Thyroid gland (tissue), 4 donors: ENCODE results near the gene PRCD. TPM values are rescaled to one million over a fixed set of nuclear protein-coding genes. Genes with fewer than 3 reads are reported as not detected.

Experiments used
- DNase-seq, 2 donors: peaks; one replicate each; pipeline ENCODE4 v3.0.0-alpha.2; 2019
- H3K27ac ChIP-seq, 3 donors: fragments of 200-600 bp; sonication (generic); 1 replicate in 2 of 3; 2 replicates in 1 of 3; pipeline ENCODE4 v1.5.1; 2016 to 2019; ENCODE audit warnings: mild to moderate bottlenecking in 1 of 3, moderate library complexity in 1 of 3
- H3K27me3 ChIP-seq: fragments of 200-600 bp; sonication (generic); one replicate; pipeline ENCODE4 v1.5.1; 2019
- H3K36me3 ChIP-seq, 2 donors: fragments of 200-600 bp; sonication (generic); one replicate each; pipeline ENCODE4 v1.5.1; 2016 to 2019
- H3K4me1 ChIP-seq, 2 donors: fragments of 200-600 bp; sonication (generic); one replicate each; pipeline ENCODE4 v1.5.1; 2017 to 2019
- H3K4me3 ChIP-seq, 3 donors: fragments of 200-600 bp; sonication (generic); replicated peaks in 1 of 3; 1 replicate in 2 of 3; 2 replicates in 1 of 3; pipeline ENCODE4 v1.5.1; 2016; ENCODE audit warnings: mild to moderate bottlenecking in 1 of 3
- H3K9me3 ChIP-seq: fragments of 200-600 bp; sonication (generic); one replicate; pipeline ENCODE4 v1.5.1; 2017
- POLR2A ChIP-seq, 2 donors: fragments of 450-650 bp; IDR thresholded peaks; one replicate each; pipeline ENCODE4 v1.6.1; 2017; ENCODE audit warnings: antibody characterized with exemption in 2 of 2, mild to moderate bottlenecking in 2 of 2, moderate library complexity in 1 of 2
- WGBS, 2 donors: methylation state at CpG; one replicate each; pipeline ENCODE4 v1.1.5; 2017; 5-methylcytosine and 5-hydroxymethylcytosine counted together
- intact Hi-C: fragments of 100-400 bp; cut with DNase I; formaldehyde crosslinking; loops from one replicate; pipeline ENCODE4 v1.15.1; 2023
- total RNA-seq, 4 donors: library from RNA; depleted of rRNA; stranded (reverse); fragments of >200 nt; gene quantifications; one replicate each; pipeline ENCODE4 v1.2.3, GENCODE V29; 2016
- TF ChIP-seq, protein P1 (sequence below), 6 experiments: fragments of 200-600 bp in 3 of 6; fragments of 450-650 bp in 3 of 6; sonication (generic) in 3 of 6; IDR thresholded peaks; one replicate each; pipeline ENCODE4 v1.5.1; 2016 to 2019; ENCODE audit warnings: antibody characterized with exemption in 6 of 6, mild to moderate bottlenecking in 2 of 6, inconsistent platforms in 1 of 6, moderate library complexity in 1 of 6

PRCD gene
- total RNA-seq, 4 donors from 2014 or later = 1.5 to 8.3 (median 4.2) TPM

DNA sequence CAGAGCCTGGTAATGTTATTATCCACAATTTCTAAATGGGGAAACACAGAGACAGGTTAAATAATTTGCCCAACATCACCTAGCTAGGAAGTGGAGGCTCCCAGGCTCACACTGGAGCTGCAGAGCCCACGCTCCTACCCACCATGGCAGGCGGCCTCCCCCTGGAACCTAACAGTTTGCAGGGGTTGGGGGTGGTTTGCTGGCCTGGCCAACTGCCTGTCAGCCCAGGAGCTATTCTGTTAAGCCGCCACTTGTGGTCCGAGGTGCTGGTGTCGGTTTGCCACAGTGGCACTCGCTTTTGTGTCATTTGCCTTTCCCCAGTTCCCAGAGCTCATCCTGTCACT lies 3.6 kb downstream of the PRCD start:
- no peak for DNase-seq
- Histone ChIP-seq H3K36me3 (no peaks in the 10 kb centered on the region), H3K9me3 (no peaks in the 10 kb centered on the region), H3K4me3 (no peak overlapping the region), H3K4me1 (peaks cover 20 to 53% of the 10 kb centered on the region in 2 donors), H3K27me3 (no peaks in the 10 kb centered on the region), H3K27ac (no peak overlapping the region)
- TF ChIP-seq POLR2A (IDR thresholded peaks at IDR 0.05) = no peak
- TF ChIP-seq, protein P1, sequence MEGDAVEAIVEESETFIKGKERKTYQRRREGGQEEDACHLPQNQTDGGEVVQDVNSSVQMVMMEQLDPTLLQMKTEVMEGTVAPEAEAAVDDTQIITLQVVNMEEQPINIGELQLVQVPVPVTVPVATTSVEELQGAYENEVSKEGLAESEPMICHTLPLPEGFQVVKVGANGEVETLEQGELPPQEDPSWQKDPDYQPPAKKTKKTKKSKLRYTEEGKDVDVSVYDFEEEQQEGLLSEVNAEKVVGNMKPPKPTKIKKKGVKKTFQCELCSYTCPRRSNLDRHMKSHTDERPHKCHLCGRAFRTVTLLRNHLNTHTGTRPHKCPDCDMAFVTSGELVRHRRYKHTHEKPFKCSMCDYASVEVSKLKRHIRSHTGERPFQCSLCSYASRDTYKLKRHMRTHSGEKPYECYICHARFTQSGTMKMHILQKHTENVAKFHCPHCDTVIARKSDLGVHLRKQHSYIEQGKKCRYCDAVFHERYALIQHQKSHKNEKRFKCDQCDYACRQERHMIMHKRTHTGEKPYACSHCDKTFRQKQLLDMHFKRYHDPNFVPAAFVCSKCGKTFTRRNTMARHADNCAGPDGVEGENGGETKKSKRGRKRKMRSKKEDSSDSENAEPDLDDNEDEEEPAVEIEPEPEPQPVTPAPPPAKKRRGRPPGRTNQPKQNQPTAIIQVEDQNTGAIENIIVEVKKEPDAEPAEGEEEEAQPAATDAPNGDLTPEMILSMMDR (IDR thresholded peaks at IDR 0.05) = no peak
- intact Hi-C loops = loop anchor here (2.0 kb wide), 1 partner anchor 21 kb away; no protein-coding TSS in a partner anchor
- WGBS, 2 donors = 91 to 94% methylated on average over 3 to 6 of the region's 6 CpGs

DNA sequence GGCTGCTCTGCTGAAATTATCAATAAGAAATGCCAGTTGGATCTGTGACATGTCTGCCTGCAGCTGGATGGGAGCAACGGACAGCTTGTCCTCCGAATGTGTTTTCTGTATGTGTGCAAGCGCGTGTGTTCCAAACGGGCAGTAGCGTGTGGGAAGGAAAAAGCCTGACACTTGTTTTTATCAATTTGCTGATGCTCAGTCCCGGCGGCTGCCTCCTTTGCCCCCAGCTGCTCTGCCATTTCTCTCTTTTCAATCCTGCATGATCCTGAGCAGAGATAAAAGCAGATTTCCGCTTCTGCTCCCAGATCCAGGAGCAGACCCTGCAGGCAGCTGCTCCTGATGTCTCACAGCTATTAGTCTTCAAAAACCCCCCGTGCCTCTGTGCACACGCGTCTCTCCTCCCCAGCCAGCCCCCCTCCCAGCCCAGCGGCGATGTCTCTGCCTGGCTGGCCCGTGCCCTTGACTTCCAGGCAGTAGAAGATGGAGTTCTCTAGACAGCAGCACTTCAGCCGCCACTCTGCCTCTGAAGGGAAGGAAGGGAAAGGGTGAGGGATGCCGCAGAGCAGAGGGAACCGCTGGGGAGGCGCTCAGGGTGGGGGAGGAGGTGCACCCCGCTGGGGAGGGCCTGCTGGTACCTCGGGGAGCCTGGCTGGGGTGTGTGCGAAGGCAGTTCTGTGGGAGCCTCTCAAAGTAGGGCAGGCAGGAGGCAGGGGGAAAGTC lies 4.1 kb downstream of the PRCD start:
- Histone ChIP-seq H3K36me3 (no peaks in the 10 kb centered on the region), H3K4me1 (peaks cover 16 to 48% of the 10 kb centered on the region in 2 donors), H3K4me3 (no peak overlapping the region), H3K27me3 (no peaks in the 10 kb centered on the region), H3K27ac (peak overlapping the region in 1 of 3 donors; percentile 61), H3K9me3 (no peaks in the 10 kb centered on the region)
- intact Hi-C loops = loop anchor here (2.0 kb wide), 1 partner anchor 21 kb away; no protein-coding TSS in a partner anchor
- no peak for DNase-seq
- WGBS, 2 donors = 55 to 65% methylated on average over 21 to 22 of the region's 22 CpGs
- TF ChIP-seq, protein P1 (IDR thresholded peaks at IDR 0.05) = no peak
- no peak for TF ChIP-seq POLR2A (IDR thresholded peaks at IDR 0.05)

DNA sequence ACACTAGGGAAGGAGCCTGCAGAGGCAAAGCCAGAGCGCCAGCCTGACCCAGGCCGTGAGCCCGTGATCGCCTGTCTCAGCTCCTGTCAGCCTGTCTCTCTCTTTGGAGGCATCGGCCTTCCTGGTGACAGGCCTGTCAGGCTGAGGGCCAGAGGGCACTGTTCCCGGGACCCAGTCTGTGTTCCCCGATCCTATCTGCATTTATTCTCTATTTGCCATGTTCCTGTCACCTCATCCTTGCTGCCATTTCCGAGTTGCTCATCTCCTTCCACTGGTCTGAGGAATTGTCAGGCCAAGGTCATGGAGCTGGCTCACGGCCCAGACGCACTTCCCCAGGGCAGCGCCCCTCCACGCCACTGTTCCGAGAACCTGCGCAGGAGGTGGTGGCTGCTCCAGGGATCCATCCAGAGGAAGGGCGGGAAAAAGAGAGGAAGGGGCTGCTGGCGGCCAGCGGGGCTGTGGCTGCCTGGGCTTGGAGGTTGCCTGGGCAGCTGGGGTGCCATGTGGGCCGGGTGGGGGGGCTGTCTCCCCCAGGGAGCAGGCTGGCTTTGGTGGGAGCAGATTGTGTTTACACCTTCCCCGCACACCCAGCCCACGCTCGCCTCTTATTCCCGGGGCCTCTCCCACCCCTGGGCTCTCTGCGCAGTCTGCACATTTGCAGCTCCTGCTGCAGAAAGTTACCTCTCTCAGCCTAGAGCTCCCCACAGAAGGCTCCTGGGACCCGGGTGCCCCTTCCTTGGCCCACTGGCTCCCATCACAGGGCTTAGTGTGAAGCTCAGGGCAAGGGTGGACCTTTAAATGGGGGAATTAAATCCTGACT lies 4.9 kb downstream of the PRCD start:
- TF ChIP-seq POLR2A (IDR thresholded peaks at IDR 0.05) = no peak
- TF ChIP-seq, protein P1 (IDR thresholded peaks at IDR 0.05) = no peak
- WGBS, 2 donors = 69 to 75% methylated on average over 20 to 22 of the region's 24 CpGs
- Histone ChIP-seq H3K27me3 (no peaks in the 10 kb centered on the region), H3K36me3 (no peaks in the 10 kb centered on the region), H3K9me3 (no peaks in the 10 kb centered on the region), H3K4me1 (peaks cover 16 to 41% of the 10 kb centered on the region in 2 donors), H3K4me3 (no peak overlapping the region), H3K27ac (peak overlapping the region in 1 of 3 donors; percentile 61)
- intact Hi-C loops = no loop called here
- no peak for DNase-seq

DNA sequence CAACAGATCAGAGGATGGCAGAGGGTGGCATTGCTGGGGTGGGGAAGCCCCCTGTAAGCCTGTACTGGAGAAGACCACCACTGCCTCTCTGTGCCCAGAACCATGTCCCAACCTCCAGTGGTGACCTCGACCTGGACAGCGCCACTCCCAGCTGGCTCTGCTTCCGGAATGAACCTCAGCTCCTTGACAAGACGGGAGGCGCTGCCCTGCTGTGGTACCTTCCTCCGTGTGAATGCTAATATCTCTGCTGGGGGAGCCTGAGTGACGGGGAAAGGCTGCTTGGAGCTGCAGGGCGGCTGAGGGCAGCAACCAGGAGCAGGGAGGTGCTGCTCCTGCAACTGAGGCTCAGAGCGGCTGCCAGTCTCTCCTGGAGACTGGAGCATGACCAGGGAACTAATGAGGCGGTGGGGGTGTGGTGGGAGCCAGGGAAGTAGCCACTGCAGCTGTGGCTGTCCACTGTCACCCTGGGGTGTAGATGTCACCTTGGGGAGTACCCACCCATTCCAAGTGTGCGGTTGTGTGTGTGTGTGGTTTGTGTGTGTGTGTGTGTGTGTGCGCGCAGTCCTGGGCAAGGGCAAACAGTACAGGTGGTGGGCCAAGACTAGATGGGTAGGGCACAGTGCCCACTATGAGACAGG lies 6.2 kb downstream of the PRCD start:
- Histone ChIP-seq H3K4me3 (no peak overlapping the region), H3K27ac (no peak overlapping the region), H3K4me1 (peaks cover 16 to 31% of the 10 kb centered on the region in 2 donors), H3K36me3 (no peaks in the 10 kb centered on the region), H3K27me3 (no peaks in the 10 kb centered on the region), H3K9me3 (no peaks in the 10 kb centered on the region)
- intact Hi-C loops = no loop called here
- TF ChIP-seq, protein P1 (IDR thresholded peaks at IDR 0.05) = no peak
- no peak for TF ChIP-seq POLR2A (IDR thresholded peaks at IDR 0.05)
- 76 to 81% methylated on average over 8 to 11 of the region's 13 CpGs for WGBS, 2 donors
- no peak for DNase-seq
